K562 (cell line): ENCODE data around the gene MEA1. TPM values are rescaled to one million over a fixed set of nuclear protein-coding genes. Genes with fewer than 3 reads are reported as not detected.
A peak's percentile ranks its signal among the peaks of the same experiment; 100 is the strongest.

Source experiments
- BRF1 ChIP-seq: IDR thresholded peaks from 3 replicates; pipeline ENCODE4 v1.6.1; 2011; ENCODE audit warnings: borderline replicate concordance, mild to moderate bottlenecking; ENCODE audit not compliant: insufficient read length; ENCODE audit errors: extremely low read depth
- CAMTA2 ChIP-seq: fragments of 250-450 bp; sonication (Bioruptor Pico); conservative IDR thresholded peaks from 2 replicates; pipeline ENCODE4 v1.5.1; 2022
- FOXO4 ChIP-seq: fragments of 450-650 bp; formaldehyde crosslinking; IDR thresholded peaks from 2 replicates; pipeline ENCODE4 v1.4.0; 2020; ENCODE audit warnings: mild to moderate bottlenecking, moderate library complexity
- FOXP1 ChIP-seq: sonication (generic); formaldehyde crosslinking; IDR thresholded peaks from 2 replicates; pipeline ENCODE4 v1.8.0; 2022; ENCODE audit warnings: mild to moderate bottlenecking, missing genetic modification reagents
- MITF ChIP-seq: IDR thresholded peaks from 2 replicates; pipeline ENCODE4 v1.6.1; 2014; ENCODE audit warnings: antibody characterized with exemption
- PHTF2 ChIP-seq: fragments of 250-450 bp; sonication (Bioruptor Pico); IDR thresholded peaks from 2 replicates; pipeline ENCODE4 v1.5.0; 2021; ENCODE audit warnings: mild to moderate bottlenecking
- PML ChIP-seq: IDR thresholded peaks from 2 replicates; pipeline ENCODE4 v1.6.1; 2012; ENCODE audit warnings: low read length, inconsistent platforms
- RFX1 ChIP-seq: fragments of 450-650 bp; IDR thresholded peaks from 2 replicates; pipeline ENCODE4 v1.6.1; 2016; ENCODE audit warnings: mild to moderate bottlenecking, moderate library complexity
- RNF219 ChIP-seq: fragments of 250-450 bp; sonication (Bioruptor Pico); IDR thresholded peaks from 2 replicates; pipeline ENCODE4 v1.5.0; 2022; ENCODE audit warnings: mild to moderate bottlenecking
- TFAM ChIP-seq: fragments of 250-450 bp; sonication (Bioruptor Pico); conservative IDR thresholded peaks from 2 replicates; pipeline ENCODE4 v1.5.0; 2021; ENCODE audit warnings: mild to moderate bottlenecking, moderate library complexity
- WHSC1 ChIP-seq: IDR thresholded peaks from one replicate; pipeline ENCODE4 v1.6.1; 2012; ENCODE audit warnings: low read length, control low read depth, inconsistent platforms
- ZBTB2 ChIP-seq: fragments of 450-650 bp; IDR thresholded peaks from 2 replicates; pipeline ENCODE4 v1.6.1; 2016; ENCODE audit warnings: antibody characterized with exemption
- ZKSCAN3 ChIP-seq: fragments of 250-450 bp; sonication (Bioruptor Pico); IDR thresholded peaks from 2 replicates; pipeline ENCODE4 v1.4.0; 2020
- ZNF239 ChIP-seq: fragments of 250-450 bp; sonication (Bioruptor Pico); IDR thresholded peaks from 2 replicates; pipeline ENCODE4 v1.4.0; 2020; ENCODE audit warnings: mild to moderate bottlenecking
- ZNF280B ChIP-seq: fragments of 250-450 bp; sonication (Bioruptor Pico); IDR thresholded peaks from 2 replicates; pipeline ENCODE4 v1.5.1; 2021; ENCODE audit warnings: mild to moderate bottlenecking
- ZNF398 ChIP-seq: fragments of 250-450 bp; sonication (Bioruptor Pico); IDR thresholded peaks from 2 replicates; pipeline ENCODE4 v1.8.0; 2021; ENCODE audit warnings: moderate library complexity, mild to moderate bottlenecking, inconsistent platforms
- ZNF695 ChIP-seq: fragments of 450-650 bp; formaldehyde crosslinking; IDR thresholded peaks from 2 replicates; pipeline ENCODE4 v1.4.0; 2020; ENCODE audit warnings: mild to moderate bottlenecking, moderate library complexity
- polyA plus RNA-seq, 8 experiments: library from polyadenylated mRNA; depleted of rRNA in 4 of 8; stranded (reverse) in 5 of 8; unstranded in 3 of 8; fragments of >200 nt; fragmentation: Nextera tagmentation in 2 of 8; fragmentation: Illumina TruSeq in 1 of 8; extraction: Ambion mirVana in 2 of 8; extraction: Trizol in 1 of 8; gene quantifications; 2 replicates each; pipeline versions ENCODE4 v1.2.1 to v1.2.3, GENCODE V29; 2011 to 2014; ENCODE audit warnings: inconsistent platforms in 1 of 8, missing spikeins in 1 of 8
- total RNA-seq, 7 experiments: library from RNA; depleted of rRNA in 6 of 7; stranded (reverse); fragments of >200 nt in 6 of 7; fragmentation: Illumina TruSeq in 2 of 7; extraction: Trizol in 2 of 7; gene quantifications; 2 replicates each; pipeline versions ENCODE4 v1.2.1 to v1.2.3, GENCODE V29; 2011 to 2021; ENCODE audit warnings: low replicate concordance in 1 of 7

The MEA1 gene
- total and polyA plus RNA-seq, 9 of the 15 experiments (the other 6 are each of a cell fraction or from before 2014, with no cell fraction given) = 86.8 to 210 (median 152) TPM

- TF ChIP-seq ZNF398 (CRISPR knock-in tag) = no peak
- TF ChIP-seq PML = peak; percentile 88
- TF ChIP-seq ZNF280B (CRISPR knock-in tag) = 0 out of 2 replicates have a peak, but pooled peaks have one; percentile 85
- TF ChIP-seq RNF219 (CRISPR knock-in tag) = peak; percentile 87
- no peak; the same call in 1 of the 2 replicates for TF ChIP-seq ZNF239
- no peak for TF ChIP-seq ZKSCAN3 (CRISPR knock-in tag)
- TF ChIP-seq BRF1 = no peak
- peak; percentile 68 for TF ChIP-seq FOXO4 (CRISPR knock-in tag)
- no peak for TF ChIP-seq WHSC1
- no peak for TF ChIP-seq TFAM (CRISPR knock-in tag)
- peak; percentile 35; the same call in 1 of the 2 replicates for TF ChIP-seq MITF
- peak; percentile 76; the same call in 1 of the 2 replicates for TF ChIP-seq RFX1
- peak; percentile 89 for TF ChIP-seq FOXP1
- peak; percentile 87 for TF ChIP-seq PHTF2 (CRISPR knock-in tag)
- TF ChIP-seq ZBTB2 = peak; percentile 34; the same call in 1 of the 2 replicates
- peak; percentile 98 for TF ChIP-seq CAMTA2 (CRISPR knock-in tag)
- peak; percentile 88; the same call in 1 of the 2 replicates for TF ChIP-seq ZNF695
Measured at GRCh38 chr6:43053545-43054205, 39.9 kb upstream of the MEA1 start, which contains the start of gene CUL7 (continued).
